ENCODE data around the gene OSTC.
"Not testable (repeated sequence)": the region's sequence is repeated elsewhere in the genome, so short reads cannot be mapped to it uniquely, and the experiment has no call there.

Gene OSTC

DNA sequence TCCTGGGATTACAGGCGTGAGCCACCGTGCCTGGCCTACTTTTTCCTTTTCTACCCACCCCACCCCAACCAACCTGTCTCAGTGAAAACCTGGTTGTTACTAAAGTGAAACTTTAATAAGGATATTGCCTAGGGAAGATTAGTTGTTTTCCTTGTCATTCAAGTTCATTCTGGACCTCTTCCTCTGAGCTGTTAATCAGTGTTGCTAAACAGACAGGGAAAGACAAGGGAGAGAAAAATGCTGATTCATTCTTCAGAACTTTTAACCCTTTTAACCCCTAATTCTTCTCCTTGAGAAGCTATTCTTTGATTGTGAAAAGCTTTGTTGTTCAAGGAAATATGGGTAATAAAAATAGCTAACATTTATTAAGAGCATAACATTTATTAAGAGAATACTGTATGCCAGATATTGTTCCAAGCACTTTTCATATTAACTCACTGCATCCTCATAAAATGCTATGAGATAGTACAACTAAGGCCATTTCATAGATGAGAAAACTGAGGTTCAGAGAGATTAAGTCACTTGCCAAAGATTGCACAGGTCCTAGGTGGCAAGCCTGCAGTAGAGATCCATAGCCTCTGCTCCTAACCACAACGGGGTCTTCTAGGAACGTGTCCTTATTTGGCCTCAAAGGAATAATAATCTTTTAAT, 34.8 kb downstream of the OSTC start:
- Mint-ChIP-seq H3K27me3 (no peaks in the 10 kb centered on the region), H3K4me3 (no peak overlapping the region), H3K36me3 (no peaks in the 10 kb centered on the region), H3K4me1 (no peaks in the 10 kb centered on the region), H3K27ac (no peak overlapping the region), H3K9me3 (no peaks in the 10 kb centered on the region)
- DNase-seq = no peak
- CTCF ChIA-PET = no interaction called here

- no peak for DNase-seq
- Mint-ChIP-seq H3K27me3 (no peaks in the 10 kb centered on the region), H3K36me3 (no peaks in the 10 kb centered on the region), H3K27ac (no peak overlapping the region), H3K9me3 (no peaks in the 10 kb centered on the region), H3K4me1 (no peaks in the 10 kb centered on the region), H3K4me3 (no peak overlapping the region)
- CTCF ChIA-PET = no interaction called here
Observed at GRCh38 chr4:108690738-108691137, 40.3 kb downstream of the OSTC start.

- CTCF ChIA-PET = interaction anchor here (1.2 kb wide), 1 partner anchor 14 kb away, joined by 3 read pairs; no protein-coding TSS in a partner anchor
- Mint-ChIP-seq H3K36me3 (no peaks in the 10 kb centered on the region), H3K9me3 (no peaks in the 10 kb centered on the region), H3K27ac (no peak overlapping the region), H3K4me1 (no peaks in the 10 kb centered on the region), H3K4me3 (no peak overlapping the region), H3K27me3 (no peaks in the 10 kb centered on the region)
- DNase-seq = no peak
Observed at GRCh38 chr4:108693211-108693610, 42.8 kb downstream of the OSTC start.

- CTCF ChIA-PET = interaction anchor here (1.2 kb wide), 1 partner anchor 15 kb away, joined by 3 read pairs; no protein-coding TSS in a partner anchor
- Mint-ChIP-seq H3K4me1 (no peaks in the 10 kb centered on the region), H3K4me3 (no peak overlapping the region), H3K36me3 (no peaks in the 10 kb centered on the region), H3K27me3 (no peaks in the 10 kb centered on the region), H3K9me3 (no peaks in the 10 kb centered on the region), H3K27ac (no peak overlapping the region)
- DNase-seq = no peak
Observed at GRCh38 chr4:108693819-108694218, 43.4 kb downstream of the OSTC start.

GRCh38 chr4:108694423-108694822, 44.0 kb downstream of the OSTC start:
- Mint-ChIP-seq H3K27ac (no peak overlapping the region), H3K27me3 (no peaks in the 10 kb centered on the region), H3K9me3 (no peaks in the 10 kb centered on the region), H3K4me3 (no peak overlapping the region), H3K36me3 (no peaks in the 10 kb centered on the region), H3K4me1 (no peaks in the 10 kb centered on the region)
- no peak for DNase-seq
- CTCF ChIA-PET = no interaction called here

DNA sequence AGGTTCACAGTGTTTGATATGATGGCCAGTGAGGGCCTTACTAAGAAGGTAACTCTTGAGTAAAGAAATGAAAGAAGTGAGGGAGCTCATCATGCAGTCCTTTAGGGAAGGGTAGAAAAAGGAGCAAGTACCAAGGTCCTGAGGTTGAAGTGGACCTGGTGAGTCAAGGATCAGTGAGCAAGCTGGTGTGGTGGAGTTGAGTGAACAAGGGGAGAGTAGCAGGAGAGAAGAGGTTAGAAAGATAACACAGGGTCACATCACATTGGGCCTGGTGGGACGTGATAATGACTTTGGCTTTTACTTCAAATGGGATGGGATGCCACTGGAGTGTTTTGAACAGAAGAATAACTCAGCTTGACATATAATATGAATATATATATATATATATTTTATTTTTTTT, 44.7 kb downstream of the OSTC start:
- Mint-ChIP-seq H3K27ac (no peak overlapping the region), H3K9me3 (no peaks in the 10 kb centered on the region), H3K4me1 (no peaks in the 10 kb centered on the region), H3K36me3 (no peaks in the 10 kb centered on the region), H3K4me3 (no peak overlapping the region), H3K27me3 (no peaks in the 10 kb centered on the region)
- CTCF ChIA-PET = no interaction called here
- DNase-seq = no peak

GRCh38 chr4:108696160-108696559, 45.8 kb downstream of the OSTC start:
- CTCF ChIA-PET = no interaction called here
- H3K27ac Mint-ChIP-seq = no peak overlapping the region
- no peaks in the 10 kb centered on the region for H3K36me3 Mint-ChIP-seq
- no peak for DNase-seq
- H3K4me3 Mint-ChIP-seq = no peak overlapping the region
- H3K9me3 Mint-ChIP-seq = no peaks in the 10 kb centered on the region
- no peaks in the 10 kb centered on the region for H3K27me3 Mint-ChIP-seq
- H3K4me1 Mint-ChIP-seq = no peaks in the 10 kb centered on the region

DNA sequence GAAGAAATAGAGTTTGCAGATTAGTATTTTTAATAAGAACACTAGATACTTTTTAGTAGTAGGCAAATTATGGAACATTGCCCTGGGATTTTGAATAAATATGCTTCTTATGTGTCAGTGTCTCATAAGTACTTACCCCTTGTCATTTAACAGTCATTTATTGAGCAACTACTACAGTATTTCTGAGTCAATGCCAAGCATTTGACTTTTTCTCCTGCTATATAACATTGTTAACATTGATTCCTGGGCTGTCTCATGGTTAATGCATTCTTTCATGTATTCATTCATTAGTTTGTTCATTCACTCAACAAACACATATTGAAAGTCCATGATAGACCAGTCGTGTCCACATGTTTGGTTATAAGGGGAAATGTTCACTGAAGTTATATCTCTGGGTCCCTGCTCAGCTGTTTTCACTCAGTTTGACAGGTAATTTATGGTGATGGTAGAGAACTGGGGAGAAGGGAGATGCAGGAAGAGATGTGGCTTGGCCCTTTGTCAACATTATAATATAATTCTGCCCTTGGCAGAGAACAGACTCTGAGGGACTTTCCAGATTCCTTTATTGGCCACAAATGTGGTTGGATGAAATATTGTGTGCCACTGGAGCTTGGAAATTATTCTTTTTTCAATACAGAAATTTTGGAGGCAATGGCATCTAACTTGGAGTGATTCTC, 49.8 kb downstream of the OSTC start:
- no peaks in the 10 kb centered on the region for H3K27me3 Mint-ChIP-seq
- H3K4me1 Mint-ChIP-seq = peaks cover 17% of the 10 kb centered on the region
- no peak overlapping the region for H3K27ac Mint-ChIP-seq
- CTCF ChIA-PET = no interaction called here
- no peaks in the 10 kb centered on the region for H3K9me3 Mint-ChIP-seq
- no peak overlapping the region for H3K4me3 Mint-ChIP-seq
- DNase-seq = no peak
- H3K36me3 Mint-ChIP-seq = no peaks in the 10 kb centered on the region

DNA sequence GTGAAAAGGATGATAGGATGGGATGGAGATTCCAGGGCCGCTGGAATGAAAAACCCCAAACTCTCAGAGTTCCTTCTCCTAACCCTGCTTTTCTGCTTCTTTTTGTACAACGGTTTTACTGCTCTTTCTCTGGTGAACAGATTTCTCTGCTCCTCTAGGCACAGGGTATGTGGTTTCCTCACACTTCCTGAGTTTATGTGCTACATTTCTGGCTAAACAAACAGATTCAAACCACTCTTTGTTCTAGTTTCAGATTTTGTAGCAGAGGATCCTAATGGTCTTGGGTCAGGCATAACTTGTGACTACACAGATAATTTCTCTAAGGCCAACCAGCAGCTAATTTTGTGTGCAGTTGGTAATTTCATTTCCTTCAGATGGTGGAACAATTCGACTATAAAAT, 52.6 kb downstream of the OSTC start:
- Mint-ChIP-seq H3K27me3 (peaks cover 5% of the 10 kb centered on the region), H3K36me3 (no peaks in the 10 kb centered on the region), H3K9me3 (no peaks in the 10 kb centered on the region), H3K4me1 (peaks cover 17% of the 10 kb centered on the region), H3K27ac (peak overlapping the region; percentile 28), H3K4me3 (no peak overlapping the region)
- CTCF ChIA-PET = no interaction called here
- no peak for DNase-seq

GRCh38 chr4:108703370-108703769, 53.0 kb downstream of the OSTC start:
- no peaks in the 10 kb centered on the region for H3K36me3 Mint-ChIP-seq
- H3K9me3 Mint-ChIP-seq = no peaks in the 10 kb centered on the region
- CTCF ChIA-PET = no interaction called here
- DNase-seq = no peak
- H3K27me3 Mint-ChIP-seq = peaks cover 5% of the 10 kb centered on the region
- H3K4me1 Mint-ChIP-seq = peaks cover 17% of the 10 kb centered on the region
- no peak overlapping the region for H3K4me3 Mint-ChIP-seq
- peak overlapping the region; percentile 28 for H3K27ac Mint-ChIP-seq

DNA sequence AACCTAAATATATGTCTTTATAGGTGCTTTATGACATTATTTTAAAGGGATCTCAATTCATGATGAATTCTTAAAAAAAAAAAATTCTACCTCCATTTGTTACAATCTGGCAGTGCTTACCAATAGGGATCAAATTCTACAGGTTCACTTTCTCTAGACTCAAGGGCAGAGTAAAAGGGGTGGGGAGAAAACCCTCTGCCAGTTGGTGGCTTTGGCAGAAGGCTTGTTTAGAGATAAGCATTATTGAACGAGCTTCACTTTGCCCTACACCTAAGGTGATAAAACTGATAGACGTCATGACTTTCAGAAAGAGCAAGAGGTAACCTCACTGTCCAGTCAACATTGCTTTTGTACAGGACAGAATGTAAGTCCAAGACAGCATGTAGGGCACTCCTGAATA, 53.6 kb downstream of the OSTC start:
- H3K4me1 Mint-ChIP-seq = peaks cover 17% of the 10 kb centered on the region
- no peaks in the 10 kb centered on the region for H3K9me3 Mint-ChIP-seq
- no peak overlapping the region for H3K4me3 Mint-ChIP-seq
- peaks cover 5% of the 10 kb centered on the region for H3K27me3 Mint-ChIP-seq
- no peak for DNase-seq
- no peaks in the 10 kb centered on the region for H3K36me3 Mint-ChIP-seq
- CTCF ChIA-PET = no interaction called here
- no peak overlapping the region for H3K27ac Mint-ChIP-seq

DNA sequence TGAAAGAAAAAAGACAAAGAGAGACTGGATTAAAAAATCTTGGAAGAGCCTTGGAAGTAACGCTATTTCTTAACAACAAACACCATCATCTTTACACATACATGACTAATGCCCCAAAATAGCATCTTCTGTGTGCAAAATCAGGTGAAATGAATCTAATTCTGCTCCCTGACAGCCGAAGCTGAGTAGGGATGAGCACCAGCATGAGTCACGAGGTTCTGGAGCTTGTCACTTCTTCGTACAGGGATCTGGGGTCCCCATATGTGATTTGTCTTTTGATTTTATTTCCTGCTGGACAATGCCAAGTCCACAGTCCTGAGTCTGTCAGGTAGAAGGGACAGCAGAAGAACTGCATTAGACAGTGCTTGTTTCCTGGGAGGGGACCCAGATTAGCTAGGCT, 55.9 kb downstream of the OSTC start:
- Mint-ChIP-seq H3K4me1 (peaks cover 17% of the 10 kb centered on the region), H3K9me3 (no peaks in the 10 kb centered on the region), H3K27ac (no peak overlapping the region), H3K27me3 (peaks cover 9% of the 10 kb centered on the region), H3K4me3 (no peak overlapping the region), H3K36me3 (no peaks in the 10 kb centered on the region)
- CTCF ChIA-PET = no interaction called here
- no peak for DNase-seq

DNA sequence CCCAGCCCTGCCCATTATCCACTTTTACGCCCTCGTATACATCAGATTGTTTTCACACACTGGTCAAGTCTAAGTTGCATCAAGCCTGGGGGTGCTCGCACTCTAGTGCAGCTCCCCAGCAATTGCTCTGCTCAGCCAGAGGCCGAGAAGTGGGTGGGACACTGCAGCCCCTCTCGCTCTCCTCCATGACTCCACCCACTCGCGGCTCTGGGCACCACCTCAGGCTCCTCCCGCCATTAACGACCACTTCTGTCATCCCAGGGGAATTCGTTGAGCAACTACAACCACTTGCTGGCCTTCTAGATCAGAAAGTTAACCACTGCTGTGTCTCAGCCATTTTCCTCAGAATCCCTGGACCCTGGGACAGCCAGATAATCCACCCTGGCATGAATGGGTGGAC, 58.8 kb downstream of the OSTC start:
- DNase-seq = no peak
- Mint-ChIP-seq H3K9me3 (no peaks in the 10 kb centered on the region), H3K27ac (no peak overlapping the region), H3K4me1 (no peaks in the 10 kb centered on the region), H3K27me3 (peaks cover 9% of the 10 kb centered on the region), H3K4me3 (no peak overlapping the region), H3K36me3 (no peaks in the 10 kb centered on the region)
- CTCF ChIA-PET = no interaction called here

DNA sequence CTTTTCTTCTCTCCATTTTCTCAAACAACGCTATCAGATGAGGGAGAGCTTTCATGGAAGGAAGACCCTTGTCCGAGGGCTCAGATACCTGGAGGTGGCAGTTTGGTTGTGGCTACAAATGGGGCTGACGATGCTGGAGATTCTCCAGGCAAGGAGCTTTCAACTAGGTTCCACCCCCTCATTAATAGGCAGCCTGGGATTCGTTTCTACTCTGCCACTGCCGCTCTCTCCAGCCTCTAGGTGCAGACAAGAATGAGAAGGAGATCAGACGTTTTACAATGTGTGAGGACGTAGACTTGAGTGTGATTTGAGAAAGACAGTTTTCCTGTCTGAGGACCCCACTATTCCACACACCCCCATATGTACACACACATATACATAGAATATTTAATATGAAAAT, 59.3 kb downstream of the OSTC start:
- CTCF ChIA-PET = no interaction called here
- no peaks in the 10 kb centered on the region for H3K36me3 Mint-ChIP-seq
- no peak overlapping the region for H3K27ac Mint-ChIP-seq
- DNase-seq = no peak
- no peaks in the 10 kb centered on the region for H3K9me3 Mint-ChIP-seq
- peaks cover 9% of the 10 kb centered on the region for H3K27me3 Mint-ChIP-seq
- H3K4me1 Mint-ChIP-seq = no peaks in the 10 kb centered on the region
- no peak overlapping the region for H3K4me3 Mint-ChIP-seq

DNA sequence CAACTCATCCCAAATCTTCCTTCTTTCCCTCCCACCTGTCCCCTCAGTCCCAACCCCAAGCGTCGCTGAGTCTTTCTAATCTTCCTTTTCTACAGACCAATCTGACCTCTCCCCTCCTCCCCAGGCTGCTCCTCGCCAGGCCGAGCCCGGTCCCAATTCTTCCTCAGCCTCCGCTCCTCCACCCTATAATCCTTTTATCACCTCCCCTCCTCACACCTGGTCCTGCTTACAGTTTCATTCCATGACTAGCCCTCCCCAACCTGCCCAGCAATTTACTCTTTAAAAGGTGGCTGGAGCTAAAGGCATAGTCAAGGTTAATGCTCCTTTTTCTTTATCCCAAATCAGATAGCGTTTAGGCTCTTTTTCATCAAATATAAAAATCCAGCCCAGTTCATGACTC, 60.2 kb downstream of the OSTC start:
- not testable (repeated sequence) for DNase-seq, H3K4me3 Mint-ChIP-seq

More for the DNA sequence above, 60.2 kb downstream of the OSTC start:
- H3K27ac Mint-ChIP-seq, H3K36me3 Mint-ChIP-seq, H3K9me3 Mint-ChIP-seq, H3K27me3 Mint-ChIP-seq, H3K4me1 Mint-ChIP-seq, CTCF ChIA-PET: not testable (repeated sequence)

Measured in activated naive CD4-positive, alpha-beta T cell treated with anti-CD3 and anti-CD28 coated beads, Interleukin-2, amount 10 ng/mL, durations not matched to agents 7 days and 5 days (primary cell).